H1 (cell line): ENCODE results near the gene SQOR. TPM values are rescaled to one million over a fixed set of nuclear protein-coding genes. Genes with fewer than 3 reads are reported as not detected.

Experiments used
- CREB1 ChIP-seq: IDR thresholded peaks from 2 replicates; pipeline ENCODE4 v1.6.1; 2012; ENCODE audit warnings: inconsistent platforms
- RNF2 ChIP-seq: fragments of 200-900, 300-1000 bp; sonication (generic); IDR thresholded peaks from 2 replicates; pipeline ENCODE4 v1.7.1; 2016; ENCODE audit warnings: borderline replicate concordance, low read depth, mild to moderate bottlenecking, antibody characterized with exemption, low read length; ENCODE audit not compliant: poor library complexity, severe bottlenecking; ENCODE audit errors: missing control alignments
- SIN3A ChIP-seq, 2 experiments: IDR thresholded peaks in 1 of 2; conservative IDR thresholded peaks in 1 of 2; 2 replicates each; pipeline ENCODE4 v1.6.1; 2011 to 2012; ENCODE audit warnings: low read length in 2 of 2, improper control_type of control experiment in 1 of 2, low read depth in 1 of 2, mild to moderate bottlenecking in 1 of 2
- ZNF274 ChIP-seq: IDR thresholded peaks from 2 replicates; pipeline ENCODE4 v1.7.0; 2012; ENCODE audit warnings: low read length, borderline replicate concordance; ENCODE audit errors: extremely low read depth
- polyA plus RNA-seq, 7 experiments: library from polyadenylated mRNA; depleted of rRNA in 3 of 7; stranded (reverse) in 5 of 7; unstranded in 2 of 7; fragments of >200 nt in 5 of 7; fragments of 200-250 nt in 2 of 7; gene quantifications; 1 replicate in 5 of 7; 2 replicates in 1 of 7; 4 replicates in 1 of 7; pipeline versions ENCODE4 v1.2.1 to v1.2.3, GENCODE V29; 2011 to 2013; ENCODE audit warnings: missing spikeins in 2 of 7, mixed read lengths in 2 of 7
- total RNA-seq: library from RNA; stranded (reverse); fragmentation: NEBNext Ultra II Directional; extraction: Animal tissue kit (Norgen Biotek cat#: 25700); gene quantifications from 2 replicates; pipeline ENCODE4 v1.2.1, GENCODE V29; 2021
- TF ChIP-seq, protein P1 (sequence below): fragments of 300-600 bp; sonication (generic); IDR thresholded peaks from 2 replicates; pipeline ENCODE4 v1.7.1; 2012; ENCODE audit warnings: low read length, moderate library complexity, mild to moderate bottlenecking, inconsistent platforms; ENCODE audit not compliant: insufficient replicate concordance

SQOR gene
- total and polyA plus RNA-seq, 2 of the 8 experiments (the other 6 are each of a cell fraction or from before 2014, with no cell fraction given) = 0.20 to 0.22 TPM

DNA sequence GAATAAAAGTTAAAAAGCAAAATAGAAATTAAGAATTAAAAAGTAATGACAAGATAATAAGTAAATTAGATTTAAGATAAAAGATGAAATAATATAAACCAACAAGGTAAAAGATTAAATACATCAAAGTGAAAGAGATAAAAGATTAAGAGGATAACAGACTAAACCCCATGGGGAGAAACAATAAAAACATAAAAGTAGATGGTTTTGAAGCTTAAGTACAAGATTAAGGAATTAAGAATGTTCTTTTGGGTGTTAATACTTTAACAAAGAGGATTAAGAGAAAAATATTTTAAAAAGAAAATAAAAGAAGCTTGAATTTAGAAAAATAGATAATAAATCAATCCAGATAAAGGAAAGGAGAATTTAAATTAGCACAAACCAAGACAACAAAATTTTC lies 85.4 kb downstream of the SQOR start (continued):
- TF ChIP-seq, protein P1, sequence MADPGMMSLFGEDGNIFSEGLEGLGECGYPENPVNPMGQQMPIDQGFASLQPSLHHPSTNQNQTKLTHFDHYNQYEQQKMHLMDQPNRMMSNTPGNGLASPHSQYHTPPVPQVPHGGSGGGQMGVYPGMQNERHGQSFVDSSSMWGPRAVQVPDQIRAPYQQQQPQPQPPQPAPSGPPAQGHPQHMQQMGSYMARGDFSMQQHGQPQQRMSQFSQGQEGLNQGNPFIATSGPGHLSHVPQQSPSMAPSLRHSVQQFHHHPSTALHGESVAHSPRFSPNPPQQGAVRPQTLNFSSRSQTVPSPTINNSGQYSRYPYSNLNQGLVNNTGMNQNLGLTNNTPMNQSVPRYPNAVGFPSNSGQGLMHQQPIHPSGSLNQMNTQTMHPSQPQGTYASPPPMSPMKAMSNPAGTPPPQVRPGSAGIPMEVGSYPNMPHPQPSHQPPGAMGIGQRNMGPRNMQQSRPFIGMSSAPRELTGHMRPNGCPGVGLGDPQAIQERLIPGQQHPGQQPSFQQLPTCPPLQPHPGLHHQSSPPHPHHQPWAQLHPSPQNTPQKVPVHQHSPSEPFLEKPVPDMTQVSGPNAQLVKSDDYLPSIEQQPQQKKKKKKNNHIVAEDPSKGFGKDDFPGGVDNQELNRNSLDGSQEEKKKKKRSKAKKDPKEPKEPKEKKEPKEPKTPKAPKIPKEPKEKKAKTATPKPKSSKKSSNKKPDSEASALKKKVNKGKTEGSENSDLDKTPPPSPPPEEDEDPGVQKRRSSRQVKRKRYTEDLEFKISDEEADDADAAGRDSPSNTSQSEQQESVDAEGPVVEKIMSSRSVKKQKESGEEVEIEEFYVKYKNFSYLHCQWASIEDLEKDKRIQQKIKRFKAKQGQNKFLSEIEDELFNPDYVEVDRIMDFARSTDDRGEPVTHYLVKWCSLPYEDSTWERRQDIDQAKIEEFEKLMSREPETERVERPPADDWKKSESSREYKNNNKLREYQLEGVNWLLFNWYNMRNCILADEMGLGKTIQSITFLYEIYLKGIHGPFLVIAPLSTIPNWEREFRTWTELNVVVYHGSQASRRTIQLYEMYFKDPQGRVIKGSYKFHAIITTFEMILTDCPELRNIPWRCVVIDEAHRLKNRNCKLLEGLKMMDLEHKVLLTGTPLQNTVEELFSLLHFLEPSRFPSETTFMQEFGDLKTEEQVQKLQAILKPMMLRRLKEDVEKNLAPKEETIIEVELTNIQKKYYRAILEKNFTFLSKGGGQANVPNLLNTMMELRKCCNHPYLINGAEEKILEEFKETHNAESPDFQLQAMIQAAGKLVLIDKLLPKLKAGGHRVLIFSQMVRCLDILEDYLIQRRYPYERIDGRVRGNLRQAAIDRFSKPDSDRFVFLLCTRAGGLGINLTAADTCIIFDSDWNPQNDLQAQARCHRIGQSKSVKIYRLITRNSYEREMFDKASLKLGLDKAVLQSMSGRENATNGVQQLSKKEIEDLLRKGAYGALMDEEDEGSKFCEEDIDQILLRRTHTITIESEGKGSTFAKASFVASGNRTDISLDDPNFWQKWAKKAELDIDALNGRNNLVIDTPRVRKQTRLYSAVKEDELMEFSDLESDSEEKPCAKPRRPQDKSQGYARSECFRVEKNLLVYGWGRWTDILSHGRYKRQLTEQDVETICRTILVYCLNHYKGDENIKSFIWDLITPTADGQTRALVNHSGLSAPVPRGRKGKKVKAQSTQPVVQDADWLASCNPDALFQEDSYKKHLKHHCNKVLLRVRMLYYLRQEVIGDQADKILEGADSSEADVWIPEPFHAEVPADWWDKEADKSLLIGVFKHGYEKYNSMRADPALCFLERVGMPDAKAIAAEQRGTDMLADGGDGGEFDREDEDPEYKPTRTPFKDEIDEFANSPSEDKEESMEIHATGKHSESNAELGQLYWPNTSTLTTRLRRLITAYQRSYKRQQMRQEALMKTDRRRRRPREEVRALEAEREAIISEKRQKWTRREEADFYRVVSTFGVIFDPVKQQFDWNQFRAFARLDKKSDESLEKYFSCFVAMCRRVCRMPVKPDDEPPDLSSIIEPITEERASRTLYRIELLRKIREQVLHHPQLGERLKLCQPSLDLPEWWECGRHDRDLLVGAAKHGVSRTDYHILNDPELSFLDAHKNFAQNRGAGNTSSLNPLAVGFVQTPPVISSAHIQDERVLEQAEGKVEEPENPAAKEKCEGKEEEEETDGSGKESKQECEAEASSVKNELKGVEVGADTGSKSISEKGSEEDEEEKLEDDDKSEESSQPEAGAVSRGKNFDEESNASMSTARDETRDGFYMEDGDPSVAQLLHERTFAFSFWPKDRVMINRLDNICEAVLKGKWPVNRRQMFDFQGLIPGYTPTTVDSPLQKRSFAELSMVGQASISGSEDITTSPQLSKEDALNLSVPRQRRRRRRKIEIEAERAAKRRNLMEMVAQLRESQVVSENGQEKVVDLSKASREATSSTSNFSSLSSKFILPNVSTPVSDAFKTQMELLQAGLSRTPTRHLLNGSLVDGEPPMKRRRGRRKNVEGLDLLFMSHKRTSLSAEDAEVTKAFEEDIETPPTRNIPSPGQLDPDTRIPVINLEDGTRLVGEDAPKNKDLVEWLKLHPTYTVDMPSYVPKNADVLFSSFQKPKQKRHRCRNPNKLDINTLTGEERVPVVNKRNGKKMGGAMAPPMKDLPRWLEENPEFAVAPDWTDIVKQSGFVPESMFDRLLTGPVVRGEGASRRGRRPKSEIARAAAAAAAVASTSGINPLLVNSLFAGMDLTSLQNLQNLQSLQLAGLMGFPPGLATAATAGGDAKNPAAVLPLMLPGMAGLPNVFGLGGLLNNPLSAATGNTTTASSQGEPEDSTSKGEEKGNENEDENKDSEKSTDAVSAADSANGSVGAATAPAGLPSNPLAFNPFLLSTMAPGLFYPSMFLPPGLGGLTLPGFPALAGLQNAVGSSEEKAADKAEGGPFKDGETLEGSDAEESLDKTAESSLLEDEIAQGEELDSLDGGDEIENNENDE = no peak
- TF ChIP-seq CREB1 = no peak
- no peak for TF ChIP-seq ZNF274
- no peak for TF ChIP-seq RNF2
- TF ChIP-seq SIN3A (conservative IDR thresholded peaks at IDR 0.05 in 1 of 2, IDR thresholded peaks at IDR 0.05 in 1 of 2; ENCODE audit: low read depth in 1 of 2, low read length in 2 of 2) = no peak
